HCT116 (cell line): ENCODE measurements around the gene ZNF746. TPM values are rescaled to one million over a fixed set of nuclear protein-coding genes. Genes with fewer than 3 reads are reported as not detected.
A peak's percentile ranks its signal among the peaks of the same experiment; 100 is the strongest.

ENCODE experiments used
- ATAC-seq: fragments of 200-7000 bp; cut with Tn5 transposase; 2 replicates; pipeline ENCODE4 v1.9.1; 2020; ENCODE audit warnings: mild to moderate bottlenecking, moderate library complexity
- BruUV-seq: library from RNA; stranded (reverse); fragments of 400-500 nt; replicated peaks from 2 replicates; lab custom pipeline; 2021; lab: Mats Ljungman, UMichigan
- CTCF ChIA-PET: fragments of 300-600 bp; sonication (Branson Sonifier 250); formaldehyde crosslinking; loops from one replicate; lab custom pipeline; 2021; ENCODE audit warnings: antibody characterized with exemption; lab: Charles Lee
- POLR2A ChIA-PET: fragments of 300-600, 350-600 bp; sonication (Branson Sonifier 250); formaldehyde crosslinking; loops from one replicate; lab custom pipeline; 2021; ENCODE audit warnings: antibody characterized with exemption; lab: Charles Lee
- RAD21 ChIA-PET, 2 experiments: fragments of 300-600 bp; sonication (Branson Sonifier 250); formaldehyde crosslinking; loops; one replicate each; lab custom pipeline; 2023; ENCODE audit warnings: low total read pairs in 2 of 2; ENCODE audit not compliant: uncharacterized antibody in 2 of 2, unreplicated experiment in 2 of 2, low non-redundant PET in 1 of 2; lab: Charles Lee
- DNase-seq: peaks from one replicate; pipeline ENCODE4 v3.0.0-alpha.2; 2010; ENCODE audit warnings: low read depth, low spot score
- H2AFZ ChIP-seq: fragments of 200-600 bp; shearing (Covaris generic), sonication (generic); 2 replicates; pipeline ENCODE4 v1.6.1; 2017; ENCODE audit warnings: low read depth, mixed run types, mixed read lengths, antibody characterized with exemption, low read length; ENCODE audit not compliant: poor library complexity, severe bottlenecking
- H3K27ac ChIP-seq: 2 replicates; pipeline ENCODE4 v1.5.1; 2012; ENCODE audit warnings: low read depth, low read length
- H3K27me3 ChIP-seq: fragments of 200-600 bp; sonication (generic); 2 replicates; pipeline ENCODE4 v1.6.1; 2016; ENCODE audit warnings: mixed run types, low read length, mixed read lengths; ENCODE audit not compliant: insufficient read depth
- H3K36me3 ChIP-seq, 2 experiments: fragments of 200-500 bp in 1 of 2; fragments of 200-600 bp in 1 of 2; sonication (Bioruptor generic) in 1 of 2; sonication (generic) in 1 of 2; 2 replicates each; pipeline versions ENCODE4 v1.5.1 to v1.6.1; 2014 to 2016; ENCODE audit warnings: low read length in 2 of 2, inconsistent platforms in 1 of 2, mixed read lengths in 1 of 2, mixed run types in 1 of 2; ENCODE audit not compliant: insufficient read depth in 2 of 2, control insufficient read depth in 1 of 2
- H3K4me1 ChIP-seq, 2 experiments: fragments of 200-600 bp in 1 of 2; sonication (generic) in 1 of 2; 2 replicates each; pipeline versions ENCODE4 v1.5.1 to v1.6.1; 2012 to 2017; ENCODE audit warnings: low read length in 2 of 2, inconsistent platforms in 1 of 2, mild to moderate bottlenecking in 1 of 2, mixed read lengths in 1 of 2, mixed run types in 1 of 2, moderate library complexity in 1 of 2; ENCODE audit not compliant: insufficient read depth in 2 of 2, control insufficient read depth in 1 of 2
- H3K4me2 ChIP-seq: fragments of 200-600 bp; sonication (generic); 2 replicates; pipeline ENCODE4 v1.6.1; 2017; ENCODE audit warnings: mixed run types, low read length, mixed read lengths
- H3K4me3 ChIP-seq, 2 experiments: fragments of 200-600 bp in 1 of 2; sonication (generic) in 1 of 2; replicated peaks in 1 of 2; 2 replicates each; pipeline ENCODE4 v1.5.1; 2011 to 2016; ENCODE audit warnings: low read length in 2 of 2, control low read depth in 1 of 2, low read depth in 1 of 2, mild to moderate bottlenecking in 1 of 2, mixed read lengths in 1 of 2, mixed run types in 1 of 2
- H3K79me2 ChIP-seq: fragments of 200-600 bp; sonication (generic); 2 replicates; pipeline ENCODE4 v1.6.1; 2017; ENCODE audit warnings: mild to moderate bottlenecking, mixed run types, low read length, moderate library complexity, mixed read lengths; ENCODE audit not compliant: insufficient read depth
- H3K9ac ChIP-seq: fragments of 200-600 bp; sonication (generic); 2 replicates; pipeline ENCODE4 v1.6.1; 2016; ENCODE audit warnings: low read length, mixed read lengths
- H3K9me2 ChIP-seq: fragments of 200-600 bp; sonication (generic), shearing (Covaris generic); 2 replicates; pipeline ENCODE4 v1.6.1; 2017; ENCODE audit warnings: mixed run types, mild to moderate bottlenecking, moderate library complexity; ENCODE audit not compliant: insufficient read depth
- H3K9me3 ChIP-seq, 2 experiments: fragments of 200-500 bp in 1 of 2; fragments of 200-600 bp in 1 of 2; sonication (Bioruptor generic) in 1 of 2; sonication (generic) in 1 of 2; 2 replicates each; pipeline ENCODE4 v1.6.1; 2014 to 2017; ENCODE audit warnings: low read length in 2 of 2, mixed read lengths in 2 of 2, inconsistent platforms in 1 of 2, low read depth in 1 of 2, mild to moderate bottlenecking in 1 of 2, mixed run types in 1 of 2, moderate library complexity in 1 of 2; ENCODE audit not compliant: control insufficient read depth in 1 of 2, insufficient read depth in 1 of 2
- H4K20me1 ChIP-seq: fragments of 200-600 bp; sonication (generic), shearing (Covaris generic); 2 replicates; pipeline ENCODE4 v1.6.1; 2017; ENCODE audit warnings: mixed run types, mild to moderate bottlenecking, moderate library complexity; ENCODE audit not compliant: insufficient read depth
- CBX3 ChIP-seq: IDR thresholded peaks from 2 replicates; pipeline ENCODE4 v1.6.1; 2012; ENCODE audit warnings: low read depth
- CEBPB ChIP-seq: IDR thresholded peaks from 2 replicates; pipeline ENCODE4 v1.6.1; 2012; ENCODE audit warnings: low read depth
- ELF1 ChIP-seq: IDR thresholded peaks from 2 replicates; pipeline ENCODE4 v1.6.1; 2012; ENCODE audit warnings: low read depth, borderline replicate concordance
- EZH2 ChIP-seq: fragments of 200-600 bp; sonication (generic); IDR thresholded peaks from 2 replicates; pipeline ENCODE4 v1.6.1; 2017; ENCODE audit warnings: antibody characterized with exemption, mixed run types
- EZH2phosphoT487 ChIP-seq: fragments of 200-600 bp; IDR thresholded peaks from 2 replicates; pipeline ENCODE4 v1.6.1; 2018; ENCODE audit warnings: antibody characterized with exemption, borderline replicate concordance
- FOSL1 ChIP-seq: IDR thresholded peaks from 2 replicates; pipeline ENCODE4 v1.6.1; 2012; ENCODE audit warnings: low read depth
- JUND ChIP-seq: IDR thresholded peaks from 2 replicates; pipeline ENCODE4 v1.6.1; 2012
- POLR2A ChIP-seq: IDR thresholded peaks from 2 replicates; pipeline ENCODE4 v1.7.0; 2011; ENCODE audit warnings: borderline replicate concordance; ENCODE audit not compliant: insufficient read depth, insufficient read length; ENCODE audit errors: extremely low read depth
- POLR2AphosphoS5 ChIP-seq: IDR thresholded peaks from 2 replicates; pipeline ENCODE4 v1.6.1; 2011; ENCODE audit warnings: mild to moderate bottlenecking, low read depth, low read length, moderate library complexity
- RAD21 ChIP-seq: IDR thresholded peaks from 2 replicates; pipeline ENCODE4 v1.6.1; 2012; ENCODE audit warnings: low read depth, mild to moderate bottlenecking
- SIN3A ChIP-seq: IDR thresholded peaks from 2 replicates; pipeline ENCODE4 v1.6.1; 2012; ENCODE audit warnings: low read depth
- SP1 ChIP-seq: IDR thresholded peaks from 2 replicates; pipeline ENCODE4 v1.6.1; 2012; ENCODE audit warnings: low read depth
- SRF ChIP-seq: IDR thresholded peaks from 2 replicates; pipeline ENCODE4 v1.6.1; 2012; ENCODE audit warnings: low read depth
- TCF7L2 ChIP-seq: IDR thresholded peaks from 2 replicates; pipeline ENCODE4 v1.7.0; 2011; ENCODE audit warnings: borderline replicate concordance, inconsistent platforms; ENCODE audit not compliant: insufficient read depth, insufficient read length; ENCODE audit errors: extremely low read depth
- YY1 ChIP-seq: IDR thresholded peaks from 2 replicates; pipeline ENCODE4 v1.6.1; 2011; ENCODE audit warnings: low read length, low read depth, moderate library complexity, mild to moderate bottlenecking; ENCODE audit not compliant: insufficient replicate concordance; ENCODE audit errors: extremely low read depth
- ZFX ChIP-seq: fragments of 450-650 bp; IDR thresholded peaks from 2 replicates; pipeline ENCODE4 v1.6.1; 2017
- ZNF274 ChIP-seq: fragments of 200-500 bp; sonication (Bioruptor generic); IDR thresholded peaks from 2 replicates; pipeline ENCODE4 v1.6.1; 2014; ENCODE audit warnings: mild to moderate bottlenecking, low read depth, low read length, inconsistent platforms
- intact Hi-C: fragments of 100-400 bp; cut with micrococcal nuclease; formaldehyde crosslinking; loops from 2 replicates; pipeline ENCODE4 v1.10.0; 2022
- total RNA-seq: library from RNA; stranded (reverse); gene quantifications from one replicate; pipeline ENCODE4 v1.2.1, GENCODE V29; 2021; ENCODE audit not compliant: unreplicated experiment
- TF ChIP-seq, protein P1 (sequence below): IDR thresholded peaks from 2 replicates; pipeline ENCODE4 v1.6.1; 2011; ENCODE audit warnings: mild to moderate bottlenecking, low read length, moderate library complexity; ENCODE audit not compliant: insufficient replicate concordance; ENCODE audit errors: extremely low read depth
- TF ChIP-seq, protein P2 (sequence below): IDR thresholded peaks from 2 replicates; pipeline ENCODE4 v1.6.1; 2012; ENCODE audit warnings: low read depth
- TF ChIP-seq, protein P3 (sequence below): IDR thresholded peaks from 2 replicates; pipeline ENCODE4 v1.6.1; 2012
- TF ChIP-seq, protein P4 (sequence below): IDR thresholded peaks from 2 replicates; pipeline ENCODE4 v1.6.1; 2012

The ZNF746 gene
- total RNA-seq, 1 experiment from 2014 or later: 18.7 TPM

DNA sequence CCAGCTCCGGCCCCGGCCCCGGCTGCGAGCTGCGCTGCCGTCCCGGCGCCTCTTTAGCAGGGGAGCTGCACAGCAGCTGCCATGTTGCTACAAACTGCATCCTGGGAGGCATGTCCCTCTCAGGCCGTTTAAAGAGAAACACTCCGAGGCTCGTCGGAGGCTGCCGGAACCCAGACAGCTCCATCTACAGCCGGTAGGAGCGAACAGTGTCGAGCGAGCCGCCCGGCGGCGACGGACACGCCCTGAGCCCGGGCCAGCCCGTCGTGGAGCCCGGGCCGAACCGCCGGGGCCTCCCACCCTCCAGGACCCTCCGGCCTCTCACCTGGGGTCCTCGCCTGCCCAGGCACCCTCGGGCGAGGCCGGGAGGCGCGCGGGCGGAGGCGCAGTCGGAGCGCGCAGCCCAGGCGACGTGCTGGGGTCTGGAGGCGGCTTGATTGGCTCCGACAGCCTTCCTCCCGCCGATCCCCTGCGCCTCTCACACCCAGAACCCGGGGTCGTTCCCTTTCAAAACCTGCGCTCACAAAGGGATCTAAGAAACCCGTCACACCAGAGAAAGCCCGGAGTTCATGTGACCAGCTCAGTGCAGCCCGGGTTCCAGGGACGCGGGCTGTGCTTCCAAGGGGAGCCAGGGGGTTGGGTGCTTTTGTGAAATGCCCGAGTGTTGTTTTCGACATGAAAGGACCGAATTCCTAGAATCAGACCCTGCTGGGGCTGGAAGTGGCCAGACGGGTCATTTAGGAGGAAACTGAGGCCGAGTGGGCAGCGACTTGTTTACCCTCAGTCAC is 36.9 kb downstream of the ZNF746 start, which contains the start of gene ZNF777:
ZNF777 (minus strand) TSS at position 570 of the 785 bp plus-strand sequence. CDS start 5,040 bp downstream, outside the sequence.
- peak within 1 kb of the TSS; percentile 78 for H3K9ac ChIP-seq
- H3K36me3 ChIP-seq: no peaks in the 10 kb centered on the region
- ChIA-PET POLR2A (no interaction called here), CTCF (interaction anchor here (0.8 to 1.5 kb wide), 2 partner anchors 18 to 199 kb away, joined by 3 to 5 read pairs; partner anchors contain the start of gene ZNF783), RAD21 (no interaction called here)
- peak; percentile 60 for DNase-seq
- H3K4me2 ChIP-seq: peak within 1 kb of the TSS; percentile 99
- BruUV-seq: no TSS peak
- intact Hi-C loops: no loop called here
- H4K20me1 ChIP-seq: no peaks in the 10 kb centered on the region
- H3K4me1 ChIP-seq: peaks cover 11 to 19% of the 10 kb centered on the region in 2 experiments; a peak in 2 of 4 replicates
- no peaks in the 10 kb centered on the region for H3K27me3 ChIP-seq
- no peaks in the 10 kb centered on the region for H3K9me2 ChIP-seq
- peak within 1 kb of the TSS; percentile 85 for H3K27ac ChIP-seq
- peaks cover 29% of the 10 kb centered on the region for H3K79me2 ChIP-seq
- H3K9me3 ChIP-seq: no peaks in the 10 kb centered on the region
- H3K4me3 ChIP-seq: peak within 1 kb of the TSS; percentile 61 to 84
- peak within 1 kb of the TSS; percentile 99 for H2AFZ ChIP-seq
- peak; percentile 87 for ATAC-seq
- TF ChIP-seq SP1 (no peak), ELF1 (no peak), ZNF274 (no peak), CBX3 (no peak), ZFX (no peak; the same call in 1 of the 2 replicates), SRF (no peak), YY1 (peak; percentile 94), CEBPB (no peak), POLR2AphosphoS5 (peak; percentile 69), POLR2A (peak; percentile 47), EZH2 (no peak), FOSL1 (no peak), SIN3A (no peak; the same call in 1 of the 2 replicates), RAD21 (0 out of 2 replicates have a peak, but pooled peaks have one; percentile 2), TCF7L2 (peak; percentile 23), JUND (no peak), EZH2phosphoT487 (no peak)
- TF ChIP-seq, protein P1, sequence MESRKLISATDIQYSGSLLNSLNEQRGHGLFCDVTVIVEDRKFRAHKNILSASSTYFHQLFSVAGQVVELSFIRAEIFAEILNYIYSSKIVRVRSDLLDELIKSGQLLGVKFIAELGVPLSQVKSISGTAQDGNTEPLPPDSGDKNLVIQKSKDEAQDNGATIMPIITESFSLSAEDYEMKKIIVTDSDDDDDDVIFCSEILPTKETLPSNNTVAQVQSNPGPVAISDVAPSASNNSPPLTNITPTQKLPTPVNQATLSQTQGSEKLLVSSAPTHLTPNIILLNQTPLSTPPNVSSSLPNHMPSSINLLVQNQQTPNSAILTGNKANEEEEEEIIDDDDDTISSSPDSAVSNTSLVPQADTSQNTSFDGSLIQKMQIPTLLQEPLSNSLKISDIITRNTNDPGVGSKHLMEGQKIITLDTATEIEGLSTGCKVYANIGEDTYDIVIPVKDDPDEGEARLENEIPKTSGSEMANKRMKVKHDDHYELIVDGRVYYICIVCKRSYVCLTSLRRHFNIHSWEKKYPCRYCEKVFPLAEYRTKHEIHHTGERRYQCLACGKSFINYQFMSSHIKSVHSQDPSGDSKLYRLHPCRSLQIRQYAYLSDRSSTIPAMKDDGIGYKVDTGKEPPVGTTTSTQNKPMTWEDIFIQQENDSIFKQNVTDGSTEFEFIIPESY: no peak
- TF ChIP-seq, protein P2, sequence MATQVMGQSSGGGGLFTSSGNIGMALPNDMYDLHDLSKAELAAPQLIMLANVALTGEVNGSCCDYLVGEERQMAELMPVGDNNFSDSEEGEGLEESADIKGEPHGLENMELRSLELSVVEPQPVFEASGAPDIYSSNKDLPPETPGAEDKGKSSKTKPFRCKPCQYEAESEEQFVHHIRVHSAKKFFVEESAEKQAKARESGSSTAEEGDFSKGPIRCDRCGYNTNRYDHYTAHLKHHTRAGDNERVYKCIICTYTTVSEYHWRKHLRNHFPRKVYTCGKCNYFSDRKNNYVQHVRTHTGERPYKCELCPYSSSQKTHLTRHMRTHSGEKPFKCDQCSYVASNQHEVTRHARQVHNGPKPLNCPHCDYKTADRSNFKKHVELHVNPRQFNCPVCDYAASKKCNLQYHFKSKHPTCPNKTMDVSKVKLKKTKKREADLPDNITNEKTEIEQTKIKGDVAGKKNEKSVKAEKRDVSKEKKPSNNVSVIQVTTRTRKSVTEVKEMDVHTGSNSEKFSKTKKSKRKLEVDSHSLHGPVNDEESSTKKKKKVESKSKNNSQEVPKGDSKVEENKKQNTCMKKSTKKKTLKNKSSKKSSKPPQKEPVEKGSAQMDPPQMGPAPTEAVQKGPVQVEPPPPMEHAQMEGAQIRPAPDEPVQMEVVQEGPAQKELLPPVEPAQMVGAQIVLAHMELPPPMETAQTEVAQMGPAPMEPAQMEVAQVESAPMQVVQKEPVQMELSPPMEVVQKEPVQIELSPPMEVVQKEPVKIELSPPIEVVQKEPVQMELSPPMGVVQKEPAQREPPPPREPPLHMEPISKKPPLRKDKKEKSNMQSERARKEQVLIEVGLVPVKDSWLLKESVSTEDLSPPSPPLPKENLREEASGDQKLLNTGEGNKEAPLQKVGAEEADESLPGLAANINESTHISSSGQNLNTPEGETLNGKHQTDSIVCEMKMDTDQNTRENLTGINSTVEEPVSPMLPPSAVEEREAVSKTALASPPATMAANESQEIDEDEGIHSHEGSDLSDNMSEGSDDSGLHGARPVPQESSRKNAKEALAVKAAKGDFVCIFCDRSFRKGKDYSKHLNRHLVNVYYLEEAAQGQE: no peak
- TF ChIP-seq, protein P3, sequence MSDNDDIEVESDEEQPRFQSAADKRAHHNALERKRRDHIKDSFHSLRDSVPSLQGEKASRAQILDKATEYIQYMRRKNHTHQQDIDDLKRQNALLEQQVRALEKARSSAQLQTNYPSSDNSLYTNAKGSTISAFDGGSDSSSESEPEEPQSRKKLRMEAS: peak; percentile 63
- TF ChIP-seq, protein P4, sequence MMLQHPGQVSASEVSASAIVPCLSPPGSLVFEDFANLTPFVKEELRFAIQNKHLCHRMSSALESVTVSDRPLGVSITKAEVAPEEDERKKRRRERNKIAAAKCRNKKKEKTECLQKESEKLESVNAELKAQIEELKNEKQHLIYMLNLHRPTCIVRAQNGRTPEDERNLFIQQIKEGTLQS: no peak
